HAP-1 (cell line): ENCODE results near the gene FBXO7.

Experiments used
- DNase-seq, 2 experiments: peaks; one replicate each; pipeline ENCODE4 v3.0.0-alpha.2; 2016 to 2020; ENCODE audit warnings: low spot score in 2 of 2
- H3K27me3 ChIP-seq: fragments of 250-450 bp; sonication (Bioruptor Pico); 2 replicates; pipeline ENCODE4 v1.5.1; 2020; ENCODE audit warnings: low read depth, mild to moderate bottlenecking, moderate library complexity
- H3K36me3 ChIP-seq: fragments of 250-450 bp; sonication (Bioruptor Pico); replicated peaks from 2 replicates; pipeline ENCODE4 v1.5.1; 2020; ENCODE audit warnings: mild to moderate bottlenecking
- H3K4me1 ChIP-seq: fragments of 250-450 bp; sonication (Bioruptor Pico); 2 replicates; pipeline ENCODE4 v1.5.1; 2020; ENCODE audit warnings: mild to moderate bottlenecking
- H3K4me3 ChIP-seq: fragments of 250-450 bp; sonication (Bioruptor Pico); 2 replicates; pipeline ENCODE4 v1.5.1; 2020; ENCODE audit warnings: mild to moderate bottlenecking, moderate library complexity
- H3K9me3 ChIP-seq: fragments of 250-450 bp; sonication (Bioruptor Pico); 2 replicates; pipeline ENCODE4 v1.5.1; 2020; ENCODE audit warnings: mild to moderate bottlenecking, moderate library complexity
- in situ Hi-C: fragments of 300-500 bp; cut with MboI; formaldehyde crosslinking; loops from 3 replicates; pipeline ENCODE4 v1.14.3; 2020; ENCODE audit warnings: low sequenced_read_pairs, inconsistent platforms, mixed read lengths

FBXO7 gene

GRCh38 chr22:32528984-32529982, 54.7 kb downstream of the FBXO7 start:
- Histone ChIP-seq H3K27me3 (no peaks in the 10 kb centered on the region), H3K9me3 (no peaks in the 10 kb centered on the region), H3K36me3 (no peaks in the 10 kb centered on the region), H3K4me1 (no peaks in the 10 kb centered on the region; the same call in 1 of the 2 replicates), H3K4me3 (no peak overlapping the region)
- in situ Hi-C loops = loop anchor here (10.0 kb wide), 3 partner anchors 266 to 676 kb away; no protein-coding TSS in a partner anchor
- peak; percentile 68 to 86 for DNase-seq

GRCh38 chr22:32531228-32531627, 56.6 kb downstream of the FBXO7 start:
- H3K27me3 ChIP-seq = no peaks in the 10 kb centered on the region
- H3K9me3 ChIP-seq = no peaks in the 10 kb centered on the region
- H3K4me3 ChIP-seq = no peak overlapping the region
- no peaks in the 10 kb centered on the region for H3K36me3 ChIP-seq
- H3K4me1 ChIP-seq = no peaks in the 10 kb centered on the region; the same call in 1 of the 2 replicates
- in situ Hi-C loops = no loop called here
- no peak for DNase-seq

GRCh38 chr22:32531931-32532819, 57.6 kb downstream of the FBXO7 start:
- peak in 1 of 2 experiments; percentile 5 for DNase-seq
- in situ Hi-C loops = no loop called here
- H3K4me1 ChIP-seq = no peaks in the 10 kb centered on the region; the same call in 1 of the 2 replicates
- H3K4me3 ChIP-seq = no peak overlapping the region
- H3K27me3 ChIP-seq = no peaks in the 10 kb centered on the region
- H3K9me3 ChIP-seq = no peaks in the 10 kb centered on the region
- no peaks in the 10 kb centered on the region for H3K36me3 ChIP-seq

GRCh38 chr22:32532820-32533128, 58.2 kb downstream of the FBXO7 start:
- in situ Hi-C loops = no loop called here
- Histone ChIP-seq H3K36me3 (no peaks in the 10 kb centered on the region), H3K27me3 (no peaks in the 10 kb centered on the region), H3K4me3 (no peak overlapping the region), H3K9me3 (no peaks in the 10 kb centered on the region), H3K4me1 (no peaks in the 10 kb centered on the region; the same call in 1 of the 2 replicates)
- no peak for DNase-seq

- Histone ChIP-seq H3K36me3 (no peaks in the 10 kb centered on the region), H3K27me3 (no peaks in the 10 kb centered on the region), H3K4me1 (no peaks in the 10 kb centered on the region; the same call in 1 of the 2 replicates), H3K4me3 (no peak overlapping the region), H3K9me3 (no peaks in the 10 kb centered on the region)
- in situ Hi-C loops = no loop called here
- DNase-seq = no peak
Measured at GRCh38 chr22:32533265-32534111, 58.9 kb downstream of the FBXO7 start.

- no peaks in the 10 kb centered on the region for H3K9me3 ChIP-seq
- in situ Hi-C loops = no loop called here
- no peaks in the 10 kb centered on the region for H3K27me3 ChIP-seq
- no peak overlapping the region for H3K4me3 ChIP-seq
- H3K36me3 ChIP-seq = no peaks in the 10 kb centered on the region
- H3K4me1 ChIP-seq = no peaks in the 10 kb centered on the region; the same call in 1 of the 2 replicates
- DNase-seq = no peak
Measured at GRCh38 chr22:32534252-32535235, 59.9 kb downstream of the FBXO7 start.

- Histone ChIP-seq H3K4me3 (no peak overlapping the region), H3K4me1 (no peaks in the 10 kb centered on the region; the same call in 1 of the 2 replicates), H3K27me3 (no peaks in the 10 kb centered on the region), H3K9me3 (no peaks in the 10 kb centered on the region), H3K36me3 (no peaks in the 10 kb centered on the region)
- DNase-seq = no peak
- in situ Hi-C loops = no loop called here
Measured at GRCh38 chr22:32535531-32536190, 61.0 kb downstream of the FBXO7 start.

GRCh38 chr22:32536352-32536751, 61.7 kb downstream of the FBXO7 start:
- no peak overlapping the region for H3K4me3 ChIP-seq
- no peaks in the 10 kb centered on the region; the same call in 1 of the 2 replicates for H3K4me1 ChIP-seq
- no peaks in the 10 kb centered on the region for H3K36me3 ChIP-seq
- in situ Hi-C loops = no loop called here
- DNase-seq = no peak
- H3K27me3 ChIP-seq = no peaks in the 10 kb centered on the region
- no peaks in the 10 kb centered on the region for H3K9me3 ChIP-seq

- in situ Hi-C loops = no loop called here
- no peaks in the 10 kb centered on the region for H3K27me3 ChIP-seq
- H3K9me3 ChIP-seq = no peaks in the 10 kb centered on the region
- H3K4me3 ChIP-seq = no peak overlapping the region
- DNase-seq = no peak
- H3K4me1 ChIP-seq = no peaks in the 10 kb centered on the region
- no peaks in the 10 kb centered on the region for H3K36me3 ChIP-seq
Measured at GRCh38 chr22:32538521-32538920, 63.9 kb downstream of the FBXO7 start.

GRCh38 chr22:32539631-32540421, 65.2 kb downstream of the FBXO7 start:
- no peaks in the 10 kb centered on the region for H3K9me3 ChIP-seq
- in situ Hi-C loops = no loop called here
- H3K36me3 ChIP-seq = no peaks in the 10 kb centered on the region
- DNase-seq = no peak
- H3K4me3 ChIP-seq = no peak overlapping the region
- H3K4me1 ChIP-seq = no peaks in the 10 kb centered on the region
- H3K27me3 ChIP-seq = no peaks in the 10 kb centered on the region

GRCh38 chr22:32541481-32541880, 66.9 kb downstream of the FBXO7 start:
- Histone ChIP-seq H3K4me1 (no peaks in the 10 kb centered on the region), H3K27me3 (no peaks in the 10 kb centered on the region), H3K4me3 (no peak overlapping the region), H3K36me3 (no peaks in the 10 kb centered on the region), H3K9me3 (no peaks in the 10 kb centered on the region)
- no peak for DNase-seq
- in situ Hi-C loops = no loop called here
